ENCODE measurements around the gene INTS13.

DNA sequence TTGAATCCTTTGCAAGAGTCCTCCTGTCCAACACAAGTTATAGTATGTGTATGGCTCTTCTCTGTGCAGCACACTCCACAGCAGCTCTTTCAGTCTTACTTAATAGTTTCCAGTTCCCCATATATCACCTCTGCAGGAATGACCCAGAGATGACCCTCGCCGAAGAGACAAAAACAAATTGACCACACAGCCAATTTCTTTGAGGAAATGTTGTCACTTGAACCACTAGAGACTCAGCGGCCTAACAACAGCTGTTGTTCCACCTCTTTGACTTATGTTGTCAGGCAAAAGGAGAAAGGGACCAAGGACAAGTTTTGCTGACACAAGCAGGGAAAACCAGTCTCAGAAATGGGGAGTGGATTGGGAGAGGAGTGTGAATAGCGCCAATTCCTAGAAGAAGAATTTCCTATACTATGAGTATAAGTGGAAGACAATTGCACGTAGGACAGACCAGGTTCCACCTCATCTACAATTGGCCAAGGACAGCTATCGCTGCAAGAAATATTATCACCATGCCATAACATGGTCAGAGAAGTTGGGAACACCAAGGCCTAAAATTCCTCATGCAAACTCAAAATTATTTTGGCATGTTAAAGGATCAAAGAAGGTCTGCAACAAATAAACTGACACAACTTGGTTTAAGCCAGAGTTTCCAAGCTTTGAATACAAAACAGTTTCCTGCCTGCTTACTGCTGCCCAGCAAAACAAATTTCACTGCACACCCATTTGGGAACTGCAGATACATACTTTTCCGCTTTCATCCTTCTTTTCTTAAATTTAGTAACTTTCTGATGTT is 63.1 kb downstream of the INTS13 start:
- TF ChIP-seq GATA3 (IDR thresholded peaks at IDR 0.05; ENCODE audit: low read depth, low read length): no peak
- TF ChIP-seq GATA2 (IDR thresholded peaks at IDR 0.05; ENCODE audit: low read depth, low read length): no peak
